NCI-H1092 treated with DMSO at 0.1 percent for 48 hours (cell line): ENCODE data around the gene RARS2.
A peak's percentile ranks its signal among the peaks of the same experiment; 100 is the strongest.
"Not testable (repeated sequence)": the region's sequence is repeated elsewhere in the genome, so short reads cannot be mapped to it uniquely, and the experiment has no call there.

Experiments used
- DNase-seq: peaks from one replicate; lab custom pipeline; 2025; lab: John Stamatoyannopoulos, UW

RARS2 gene

DNA sequence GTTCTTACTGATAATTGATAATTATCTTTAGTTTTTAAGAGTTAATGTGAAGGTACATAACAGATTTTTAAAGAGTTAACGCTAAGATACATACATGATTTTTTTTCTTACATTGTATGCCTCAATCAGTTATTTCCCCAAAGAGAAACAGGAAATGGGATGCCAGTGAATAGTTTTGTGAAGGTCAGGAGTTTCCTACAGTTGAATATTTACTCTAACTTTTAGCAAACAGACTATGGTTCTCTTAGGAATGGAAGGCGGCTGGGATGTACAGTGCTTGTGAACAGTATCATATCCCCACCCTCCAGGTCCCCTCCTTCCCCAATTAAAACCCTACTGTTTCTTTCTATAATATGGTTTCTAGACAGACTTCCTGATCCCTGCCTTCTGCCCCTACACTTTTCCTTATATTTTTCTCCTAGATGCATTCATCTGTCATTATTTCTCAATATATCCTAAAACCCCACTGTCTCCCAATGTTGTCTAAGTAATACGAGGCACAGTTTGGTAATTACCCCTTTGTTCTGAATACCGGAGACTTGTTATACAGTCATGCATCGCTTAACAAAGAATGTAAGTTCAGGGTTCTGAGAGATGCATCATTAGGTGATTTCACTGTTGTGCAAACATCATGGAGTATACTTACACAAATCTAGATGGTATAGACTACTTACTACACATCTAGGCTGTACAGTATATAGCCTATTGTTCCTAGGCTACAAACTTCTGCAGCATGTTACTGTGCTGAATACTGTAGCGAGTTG, 87.8 kb downstream of the RARS2 start:
- no peak for DNase-seq

DNA sequence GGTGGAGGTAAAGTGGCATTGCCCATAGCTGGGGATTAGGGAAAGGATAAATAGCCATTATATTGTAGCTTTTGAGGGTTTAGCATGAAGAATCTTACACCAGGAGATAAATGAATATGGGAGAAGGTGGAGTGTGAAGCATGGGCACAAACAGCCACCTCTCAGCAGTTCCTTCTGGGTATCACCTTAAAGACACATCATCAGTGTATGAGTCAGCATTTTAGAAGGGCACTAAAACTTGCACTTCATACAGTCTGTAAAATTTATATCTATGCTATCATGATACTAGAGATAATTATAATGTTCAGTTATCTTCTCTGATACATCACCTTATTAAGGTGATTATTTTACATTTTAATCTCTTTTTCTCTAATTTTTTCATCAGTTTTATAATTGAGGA, 91.7 kb downstream of the RARS2 start:
- no peak for DNase-seq

DNA sequence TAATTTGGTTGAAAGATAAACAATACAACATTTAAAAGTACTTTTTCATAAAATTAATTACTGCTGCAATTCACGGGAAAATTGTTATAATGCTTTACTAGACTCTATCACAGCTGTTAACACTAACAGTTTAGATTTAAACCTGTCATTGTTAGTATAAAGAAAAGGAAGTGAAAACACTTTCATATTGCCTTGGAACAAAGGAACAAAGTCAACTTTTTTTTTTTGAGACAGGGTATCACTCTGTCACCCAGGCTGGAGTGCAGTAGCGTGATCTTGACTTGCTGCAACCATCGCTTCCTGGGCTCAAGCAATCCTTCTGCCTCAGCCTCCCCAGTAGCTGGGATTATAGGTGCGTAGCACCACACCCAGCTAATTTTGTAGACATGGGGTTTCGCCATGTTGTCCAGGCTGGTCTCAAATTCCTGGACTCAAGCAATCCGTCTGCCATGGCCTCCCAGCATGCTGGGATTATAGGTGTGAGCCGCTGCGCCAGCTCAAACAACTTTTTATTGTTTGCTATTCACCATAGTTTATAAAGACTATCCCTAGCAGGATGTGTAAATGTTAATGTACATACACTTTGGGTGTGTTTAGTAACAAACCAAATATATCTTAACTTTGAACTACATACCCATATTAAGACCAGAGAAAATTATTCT, 94.9 kb downstream of the RARS2 start:
- DNase-seq, result no peak

DNA sequence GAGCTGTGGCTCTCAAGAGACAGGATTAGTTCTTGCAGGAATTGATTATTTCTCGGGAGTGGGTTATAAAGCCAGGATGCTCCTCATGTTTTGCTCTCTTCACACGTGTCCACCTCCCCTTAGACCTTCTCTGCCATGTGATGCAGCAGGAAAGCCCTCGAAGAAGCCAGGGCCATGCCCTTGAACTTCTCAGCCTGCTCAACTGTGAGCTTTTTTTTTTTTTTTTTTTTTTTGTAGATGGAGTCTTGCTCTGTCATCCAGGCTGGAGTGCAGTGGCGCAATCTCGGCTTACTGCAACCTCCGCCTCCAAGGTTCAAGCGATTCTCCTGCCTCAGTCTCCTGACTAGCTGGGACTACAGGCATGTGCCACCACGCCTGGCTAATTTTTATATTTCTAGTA, 100.5 kb downstream of the RARS2 start:
- DNase-seq, result not testable (repeated sequence)

DNA sequence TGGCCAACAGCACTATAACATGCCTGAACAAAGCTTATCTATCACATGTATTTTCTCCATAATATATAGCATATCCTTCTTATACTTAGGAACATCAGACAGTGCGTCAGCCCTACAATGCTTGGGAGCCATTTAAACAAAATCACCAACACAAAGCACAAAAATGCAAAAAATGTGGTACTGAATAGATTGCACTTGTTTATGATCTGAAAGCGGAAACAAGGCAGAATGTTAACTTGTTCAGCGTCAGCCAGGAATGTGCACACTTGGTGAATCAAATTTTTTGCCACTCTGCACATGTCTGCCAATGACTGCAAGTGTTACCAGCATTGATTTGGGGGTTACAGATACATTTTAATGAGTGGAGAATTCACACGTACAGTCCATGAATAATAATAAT, 102.2 kb downstream of the RARS2 start:
- no peak for DNase-seq

DNA sequence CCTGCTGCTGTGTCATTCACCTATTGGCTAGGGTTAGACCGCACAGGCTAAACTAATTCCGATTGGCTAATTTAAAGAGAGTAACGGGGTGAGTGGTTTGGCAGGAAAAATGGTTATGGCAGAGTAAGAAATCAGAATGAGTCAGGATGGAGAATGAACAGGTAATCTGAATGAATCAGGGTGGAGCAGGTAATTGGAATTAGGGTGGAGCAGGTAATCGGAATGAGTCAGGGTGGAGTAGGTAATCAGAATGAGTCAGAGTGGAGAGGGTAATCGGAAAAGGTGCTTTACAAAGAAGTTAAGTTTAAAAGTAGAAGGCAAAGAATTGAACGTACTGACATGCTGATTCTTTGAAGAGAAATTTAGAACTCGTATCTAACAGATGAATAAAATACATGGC, 105.3 kb downstream of the RARS2 start:
- DNase-seq, result no peak

DNA sequence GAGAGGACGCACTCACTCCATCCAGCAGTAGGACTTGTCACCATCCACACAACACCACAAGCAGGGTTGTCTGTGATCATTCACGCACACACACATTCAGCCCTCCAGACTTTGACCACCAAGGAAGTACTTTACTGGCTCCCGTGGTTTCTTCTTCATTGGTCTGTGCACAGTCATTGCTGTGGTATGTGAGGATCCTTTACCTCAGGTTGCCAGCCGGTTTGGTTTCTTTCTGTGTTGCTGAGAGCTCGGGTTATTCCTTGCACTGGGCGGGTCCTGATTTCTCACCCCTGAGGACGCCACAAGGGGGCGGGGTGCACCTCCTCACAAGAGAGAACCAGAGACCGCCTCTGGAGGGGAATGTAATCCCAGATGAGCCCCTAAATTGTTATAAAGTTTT, 105.9 kb downstream of the RARS2 start:
- no peak for DNase-seq

DNA sequence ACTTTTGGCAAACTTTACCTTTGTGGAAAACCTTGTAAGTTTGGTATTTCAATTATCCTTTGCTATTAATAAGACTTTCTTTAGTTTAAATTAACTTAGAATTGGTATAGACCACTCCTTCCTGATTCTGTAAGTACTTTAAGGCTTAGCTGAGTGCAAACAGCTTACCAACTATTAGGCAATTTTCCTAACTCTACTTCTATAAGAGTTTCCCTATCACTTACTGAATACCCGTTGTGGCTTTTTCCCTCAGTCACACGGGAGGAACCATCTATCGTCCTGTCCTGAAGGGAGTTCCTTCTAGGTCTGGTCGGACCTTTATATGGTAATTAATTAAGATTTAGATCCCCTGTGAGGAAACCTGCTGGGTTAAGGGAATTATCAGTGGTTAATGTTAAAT, 107.4 kb downstream of the RARS2 start:
- DNase-seq, result no peak

DNA sequence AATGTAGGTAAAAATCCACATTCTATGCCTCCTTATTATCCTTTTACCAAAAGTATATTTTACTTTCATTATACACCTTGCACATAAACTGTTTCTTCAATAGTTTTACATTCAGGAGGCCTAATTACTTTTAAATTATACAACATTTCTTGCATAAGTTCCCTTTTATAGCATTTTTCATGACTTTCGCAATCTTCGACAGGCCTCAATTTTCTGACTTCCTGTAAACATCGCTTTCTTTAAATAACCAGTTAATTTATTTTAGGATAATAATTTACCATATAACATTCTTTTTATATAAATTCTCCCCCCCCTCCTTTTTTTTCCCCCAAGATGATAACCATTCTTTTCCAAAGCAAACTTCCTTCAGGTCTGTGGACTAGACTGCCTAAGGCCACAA, 107.9 kb downstream of the RARS2 start:
- no peak for DNase-seq

DNA sequence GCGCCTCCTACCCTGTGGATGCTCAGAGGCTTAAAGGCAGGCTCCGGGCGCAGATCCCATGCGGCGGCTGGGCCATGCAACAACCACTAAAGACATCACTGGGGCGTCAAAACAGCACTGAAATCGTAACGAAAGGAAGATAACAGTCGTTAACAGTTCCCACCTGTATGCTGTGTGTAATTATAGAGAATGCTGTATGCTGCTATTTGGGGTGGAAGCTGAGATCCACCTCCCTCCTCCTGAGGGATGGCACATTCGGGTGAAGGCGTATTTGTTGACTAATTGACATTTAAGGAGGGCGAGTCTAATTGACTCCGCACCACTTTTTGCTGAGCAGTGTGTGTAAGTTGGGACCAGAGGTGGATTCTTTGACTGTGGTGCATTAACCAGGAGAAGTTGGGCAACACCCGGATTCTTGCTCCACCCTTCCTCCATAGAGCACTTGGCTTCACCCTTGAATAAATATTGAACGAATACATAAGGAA, 116.3 kb downstream of the RARS2 start:
- no peak for DNase-seq

DNA sequence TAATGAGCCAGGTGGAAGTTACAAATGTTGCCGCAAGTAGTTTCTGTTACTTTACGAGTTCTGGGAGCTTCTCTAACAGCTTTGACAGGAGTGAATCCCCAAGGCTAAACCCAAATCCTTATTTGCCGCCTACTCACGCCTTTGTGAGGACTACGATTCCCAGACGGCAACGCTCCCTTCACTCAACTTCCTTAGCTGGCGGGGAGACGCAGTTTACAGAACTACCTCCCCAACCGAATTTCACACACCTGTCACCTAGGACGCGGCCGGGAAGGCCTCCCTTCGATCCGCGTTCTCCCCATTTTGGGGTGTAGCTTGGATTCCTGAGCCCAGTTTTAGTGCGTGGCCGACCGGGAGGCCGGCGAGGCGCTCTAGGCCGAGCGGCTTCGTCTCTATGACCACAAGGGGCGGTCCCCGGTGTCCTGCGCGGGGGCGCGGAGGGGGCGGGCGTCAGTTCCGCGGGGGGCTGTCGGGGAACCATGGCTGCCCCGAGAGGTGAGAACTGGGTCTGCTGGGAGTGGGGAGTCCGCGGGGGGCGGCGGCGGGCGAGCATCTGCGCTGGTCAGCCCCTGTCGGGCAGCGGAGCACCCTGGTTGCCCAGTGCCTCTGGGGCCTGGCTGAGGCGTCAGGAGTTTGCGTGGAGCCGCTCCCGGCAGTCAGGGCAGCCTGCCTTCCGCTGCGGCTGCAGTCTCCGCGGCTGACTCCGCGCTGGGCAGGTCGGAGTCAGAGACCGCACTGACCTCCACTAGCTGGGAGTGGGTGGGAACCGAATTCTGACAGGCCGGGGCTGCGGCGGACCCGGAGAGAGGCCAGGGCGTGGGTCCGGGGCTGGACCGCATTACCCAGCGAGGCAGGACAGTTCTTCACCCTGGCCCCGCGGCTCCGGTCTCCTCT, 117.0 kb downstream of the RARS2 start, which contains the start of gene SLC35A1:
TSS of gene SLC35A1 (plus strand) at position 450 of the 894 bp plus-strand sequence. CDS start at position 480, 30 bp downstream.
- DNase-seq, result peak; percentile 89

DNA sequence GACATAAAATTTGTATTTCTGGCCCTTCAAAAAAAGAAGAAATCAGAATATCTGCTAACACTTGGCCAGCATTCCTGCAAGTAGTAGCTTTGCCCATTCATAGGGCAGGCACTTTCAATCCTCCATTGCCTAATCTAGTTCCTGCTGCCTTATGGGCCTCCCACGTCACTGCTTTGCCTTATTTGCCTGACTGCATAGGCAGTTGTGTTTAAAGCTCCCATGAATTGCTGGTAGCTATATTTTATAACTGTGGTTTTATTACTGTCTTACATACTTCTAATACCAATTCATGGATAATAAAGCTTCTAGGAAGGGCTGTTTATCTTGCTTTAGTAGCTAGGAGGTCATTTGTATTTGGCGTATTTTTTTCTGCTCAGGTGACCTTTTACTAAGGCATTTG, 124.7 kb downstream of the RARS2 start:
- no peak for DNase-seq
